Measurements from ENCODE around the gene DGLUCY.

- TF ChIP-seq CTCF (IDR thresholded peaks at IDR 0.05) (no peak), EP300 (IDR thresholded peaks at IDR 0.05) (no peak)
Measured at GRCh38 chr14:91229743-91230200, 115.9 kb downstream of the DGLUCY start.

Measured in ovary (tissue), 3 donors.